ENCODE results near the gene CDH7. TPM values are rescaled to one million over a fixed set of nuclear protein-coding genes. Genes with fewer than 3 reads are reported as not detected.

CDH7 gene
- total RNA-seq, 1 experiment from 2014 or later = not detected

DNA sequence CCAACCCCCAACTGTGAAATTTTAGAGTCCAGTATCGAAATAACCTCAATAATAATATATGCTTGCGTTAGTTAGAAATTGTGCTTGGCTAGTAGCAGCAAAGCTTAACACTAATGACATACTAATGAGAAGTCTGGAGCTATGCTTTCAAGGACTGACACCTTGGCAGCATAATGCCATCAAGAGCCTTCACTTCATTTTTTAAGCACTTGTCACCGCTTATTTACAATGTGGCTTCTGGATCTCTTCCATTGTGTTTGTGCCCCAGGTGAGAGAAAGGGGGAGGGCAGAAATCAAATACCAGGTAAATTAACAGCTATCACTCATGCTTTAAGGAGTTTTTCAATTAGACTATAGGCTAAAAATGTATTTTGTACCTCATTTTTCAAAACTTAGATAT is 101.5 kb downstream of the CDH7 start:
- no peak for DNase-seq
- no peak for TF ChIP-seq EZH2 (IDR thresholded peaks at IDR 0.05; ENCODE audit: low read depth)
- TF ChIP-seq, protein P1, sequence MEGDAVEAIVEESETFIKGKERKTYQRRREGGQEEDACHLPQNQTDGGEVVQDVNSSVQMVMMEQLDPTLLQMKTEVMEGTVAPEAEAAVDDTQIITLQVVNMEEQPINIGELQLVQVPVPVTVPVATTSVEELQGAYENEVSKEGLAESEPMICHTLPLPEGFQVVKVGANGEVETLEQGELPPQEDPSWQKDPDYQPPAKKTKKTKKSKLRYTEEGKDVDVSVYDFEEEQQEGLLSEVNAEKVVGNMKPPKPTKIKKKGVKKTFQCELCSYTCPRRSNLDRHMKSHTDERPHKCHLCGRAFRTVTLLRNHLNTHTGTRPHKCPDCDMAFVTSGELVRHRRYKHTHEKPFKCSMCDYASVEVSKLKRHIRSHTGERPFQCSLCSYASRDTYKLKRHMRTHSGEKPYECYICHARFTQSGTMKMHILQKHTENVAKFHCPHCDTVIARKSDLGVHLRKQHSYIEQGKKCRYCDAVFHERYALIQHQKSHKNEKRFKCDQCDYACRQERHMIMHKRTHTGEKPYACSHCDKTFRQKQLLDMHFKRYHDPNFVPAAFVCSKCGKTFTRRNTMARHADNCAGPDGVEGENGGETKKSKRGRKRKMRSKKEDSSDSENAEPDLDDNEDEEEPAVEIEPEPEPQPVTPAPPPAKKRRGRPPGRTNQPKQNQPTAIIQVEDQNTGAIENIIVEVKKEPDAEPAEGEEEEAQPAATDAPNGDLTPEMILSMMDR (conservative IDR thresholded peaks at IDR 0.05) = no peak
- ChIA-PET POLR2A (ENCODE audit: unreplicated experiment) (interaction anchor here (0.5 kb wide), 1 partner anchor 75 kb away, joined by 3 read pairs; no protein-coding TSS in a partner anchor), CTCF (no interaction called here)
- Histone ChIP-seq H3K4me3 (no peak overlapping the region), H3K4me1 (replicated peaks; ENCODE audit: insufficient read depth) (no peaks in the 10 kb centered on the region), H3K79me2 (ENCODE audit: low read depth) (no peaks in the 10 kb centered on the region), H3K27me3 (ENCODE audit: insufficient read depth, low read depth) (no peaks in the 10 kb centered on the region), H2AFZ (no peak overlapping the region), H3K9me3 (ENCODE audit: insufficient read depth, low read depth) (no peaks in the 10 kb centered on the region), H3K4me2 (no peak overlapping the region), H3K27ac (no peak overlapping the region), H4K20me1 (ENCODE audit: insufficient read depth) (no peaks in the 10 kb centered on the region), H3K36me3 (ENCODE audit: low read depth) (no peaks in the 10 kb centered on the region), H3F3A (ENCODE audit: insufficient read depth, low read depth) (no peaks in the 10 kb centered on the region), H3K9me2 (ENCODE audit: insufficient read depth) (no peaks in the 10 kb centered on the region)
- intact Hi-C loops (cut with micrococcal nuclease; ENCODE audit: unreplicated experiment) = no loop called here
- BruUV-seq (replicated peaks) = no TSS peak

DNA sequence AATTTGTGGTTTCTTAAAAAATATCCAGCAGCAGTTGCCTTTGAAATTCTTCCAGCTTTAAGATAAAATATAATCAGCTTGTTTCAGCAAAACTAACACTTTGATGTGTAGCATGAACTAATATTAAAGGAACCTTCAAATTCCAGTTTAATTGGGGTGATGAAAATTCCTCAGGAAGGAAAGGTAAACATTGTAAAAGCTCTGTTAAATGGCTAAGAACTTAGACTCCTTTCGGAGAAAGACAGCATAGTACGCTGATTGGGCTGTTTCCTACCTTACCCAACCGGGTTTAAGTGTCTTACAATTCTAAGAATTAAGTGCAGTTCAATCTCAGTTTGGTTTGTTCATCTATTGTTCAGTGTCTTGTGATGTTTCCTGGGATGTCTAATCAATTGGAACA is 108.3 kb downstream of the CDH7 start:
- POLR2A ChIA-PET (ENCODE audit: unreplicated experiment) = no interaction called here

DNA sequence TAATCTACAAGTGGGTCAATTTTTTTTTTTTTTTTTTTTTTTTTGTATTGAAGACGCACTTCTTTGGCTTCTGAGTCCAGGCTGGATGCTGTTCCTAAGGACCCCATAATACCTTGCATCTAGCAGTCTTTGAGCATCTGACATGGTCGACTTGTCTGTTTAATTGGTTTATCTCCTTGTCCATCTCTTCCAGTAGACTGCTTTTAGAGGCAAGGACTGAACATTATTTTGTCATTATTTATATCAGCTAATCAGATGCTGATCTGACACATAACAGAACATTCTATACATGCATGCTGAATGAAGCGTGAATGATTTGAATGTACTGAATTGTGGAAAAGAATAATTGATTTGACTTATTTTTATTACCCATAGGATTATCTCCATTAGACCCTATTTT is 118.7 kb downstream of the CDH7 start:
- H3K36me3 ChIP-seq (ENCODE audit: low read depth) = no peaks in the 10 kb centered on the region
- no peaks in the 10 kb centered on the region for H3K9me3 ChIP-seq (ENCODE audit: insufficient read depth, low read depth)
- no peak overlapping the region for H3K4me3 ChIP-seq
- no peaks in the 10 kb centered on the region for H3K79me2 ChIP-seq (ENCODE audit: low read depth)
- intact Hi-C loops (cut with micrococcal nuclease; ENCODE audit: unreplicated experiment) = no loop called here
- no peaks in the 10 kb centered on the region for H3K27me3 ChIP-seq (ENCODE audit: insufficient read depth, low read depth)
- H3F3A ChIP-seq (ENCODE audit: insufficient read depth, low read depth) = no peaks in the 10 kb centered on the region
- no peak overlapping the region for H3K4me2 ChIP-seq
- H3K27ac ChIP-seq = no peak overlapping the region
- H2AFZ ChIP-seq = no peak overlapping the region
- ChIA-PET CTCF (interaction anchor here (0.7 kb wide), 1 partner anchor 11 kb away, joined by 3 read pairs; no protein-coding TSS in a partner anchor), POLR2A (ENCODE audit: unreplicated experiment) (no interaction called here)
- H3K9me2 ChIP-seq (ENCODE audit: insufficient read depth) = no peaks in the 10 kb centered on the region
- H3K4me1 ChIP-seq (replicated peaks; ENCODE audit: insufficient read depth) = no peaks in the 10 kb centered on the region
- DNase-seq = no peak
- BruUV-seq (replicated peaks) = no TSS peak
- H4K20me1 ChIP-seq (ENCODE audit: insufficient read depth) = no peaks in the 10 kb centered on the region
- TF ChIP-seq, protein P1 (conservative IDR thresholded peaks at IDR 0.05) = no peak
- TF ChIP-seq EZH2 (IDR thresholded peaks at IDR 0.05; ENCODE audit: low read depth) = no peak

More for the DNA sequence above, 108.3 kb downstream of the CDH7 start:
- Histone ChIP-seq H4K20me1 (ENCODE audit: insufficient read depth) (no peaks in the 10 kb centered on the region), H3K79me2 (ENCODE audit: low read depth) (no peaks in the 10 kb centered on the region), H3K27me3 (ENCODE audit: insufficient read depth, low read depth) (no peaks in the 10 kb centered on the region), H3K36me3 (ENCODE audit: low read depth) (no peaks in the 10 kb centered on the region), H3K4me2 (no peak overlapping the region), H3K9me2 (ENCODE audit: insufficient read depth) (no peaks in the 10 kb centered on the region), H3K4me3 (no peak overlapping the region), H3K27ac (no peak overlapping the region), H3F3A (ENCODE audit: insufficient read depth, low read depth) (no peaks in the 10 kb centered on the region), H3K9me3 (ENCODE audit: insufficient read depth, low read depth) (no peaks in the 10 kb centered on the region), H3K4me1 (replicated peaks; ENCODE audit: insufficient read depth) (no peaks in the 10 kb centered on the region), H2AFZ (no peak overlapping the region)
- no TSS peak for BruUV-seq (replicated peaks)
- TF ChIP-seq, protein P1 (conservative IDR thresholded peaks at IDR 0.05) = no peak
- no peak for TF ChIP-seq EZH2 (IDR thresholded peaks at IDR 0.05; ENCODE audit: low read depth)
- DNase-seq = no peak
- intact Hi-C loops (cut with micrococcal nuclease; ENCODE audit: unreplicated experiment) = no loop called here
- CTCF ChIA-PET = interaction anchor here (0.6 kb wide), 1 partner anchor 10 kb away, joined by 3 read pairs; no protein-coding TSS in a partner anchor

Measured in PC-9 (cell line).